ENCODE data around the gene OR51L1. TPM values are rescaled to one million over a fixed set of nuclear protein-coding genes. Genes with fewer than 3 reads are reported as not detected.

The OR51L1 gene
- total RNA-seq, result not detected in 2 replicates

GRCh38 chr11:4994551-4994950 lies at the start of gene OR51L1:
Gene OR51L1, plus strand, starts transcription at chr11:4994851. Its CDS starts 4,132 bp downstream, at chr11:4998983.

GRCh38 chr11:4947505-4947904 lies 47.1 kb upstream of the OR51L1 start, which contains the start of gene OR51A4:
Gene OR51A4, minus strand, starts transcription at chr11:4947605. Its CDS starts 505 bp downstream, at chr11:4947100.

GRCh38 chr11:4955613-4956012 lies 39.0 kb upstream of the OR51L1 start, which contains the start of gene OR51A2:
Gene OR51A2, minus strand, starts transcription at chr11:4955713. Its CDS starts 0 bp downstream, at chr11:4955713.

GRCh38 chr11:5046226-5046625 lies 51.6 kb downstream of the OR51L1 start, which contains the start of gene OR52J3:
Gene OR52J3, plus strand, starts transcription at chr11:5046526. Its CDS starts 0 bp downstream, at chr11:5046526.

Other genes with a start within 250 kb of the OR51L1 start
- not detected in 2 replicates for gene OR51F1, start 224.9 kb upstream of the OR51L1 start, total RNA-seq
- gene OR52R1, start 190.5 kb upstream of the OR51L1 start, total RNA-seq, result not detected in 2 replicates
- not detected in 2 replicates for gene OR51F2, start 173.5 kb upstream of the OR51L1 start, total RNA-seq
- not detected in 2 replicates for gene OR51S1, start 145.6 kb upstream of the OR51L1 start, total RNA-seq
- not detected in 2 replicates for gene OR51T1, start 113.0 kb upstream of the OR51L1 start, total RNA-seq
- gene OR51A7, start 91.1 kb upstream of the OR51L1 start, total RNA-seq, result not detected in 2 replicates
- not detected in 2 replicates for gene OR51G2, start 75.5 kb upstream of the OR51L1 start, total RNA-seq
- not detected in 2 replicates for gene OR51G1, start 70.5 kb upstream of the OR51L1 start, total RNA-seq
- not detected in 2 replicates for gene OR51A4, start 47.2 kb upstream of the OR51L1 start, total RNA-seq
- not detected in 2 replicates for gene OR51A2, start 39.1 kb upstream of the OR51L1 start, total RNA-seq
- gene OR52J3, start 51.7 kb downstream of the OR51L1 start, total RNA-seq, result 1.7 TPM in 1 of 2 replicates, not detected in the other
- not detected in 2 replicates for gene OR52E2, start 64.8 kb downstream of the OR51L1 start, total RNA-seq
- gene OR52E1, start 74.7 kb downstream of the OR51L1 start, total RNA-seq, result not detected in 2 replicates
- gene OR52A5, start 143.5 kb downstream of the OR51L1 start, total RNA-seq, result not detected in 2 replicates
- not detected in 2 replicates for gene OR52A1, start 159.9 kb downstream of the OR51L1 start, total RNA-seq
- not detected in 2 replicates for gene OR51V1, start 205.8 kb downstream of the OR51L1 start, total RNA-seq
- not detected in 2 replicates for gene HBB, start 232.2 kb downstream of the OR51L1 start, total RNA-seq
- 0.29 TPM in 1 of 2 replicates, not detected in the other for gene HBD, start 239.6 kb downstream of the OR51L1 start, total RNA-seq

Data from myometrial cell (primary cell).